CD4-positive, alpha-beta T cell (primary cell): ENCODE measurements around the gene MAJIN. TPM values are rescaled to one million over a fixed set of nuclear protein-coding genes. Genes with fewer than 3 reads are reported as not detected.

Source experiments
- ATAC-seq: fragments of 200-7000 bp; cut with Tn5 transposase; one replicate; pipeline ENCODE4 v1.10.0; 2022; ENCODE audit warnings: mild to moderate bottlenecking; ENCODE audit not compliant: poor library complexity
- CTCF ChIA-PET: fragments of 350-600 bp; sonication (Branson Sonifier 250); formaldehyde crosslinking; loops from one replicate; lab custom pipeline; 2021; ENCODE audit warnings: antibody characterized with exemption, inconsistent platforms; lab: Charles Lee
- POLR2A ChIA-PET: fragments of 350-600 bp; sonication (Branson Sonifier 250); formaldehyde crosslinking; loops from one replicate; lab custom pipeline; 2021; ENCODE audit warnings: antibody characterized with exemption, inconsistent platforms; lab: Charles Lee
- DNase-seq, 14 experiments: peaks; one replicate each; pipeline ENCODE4 v3.0.0-alpha.2; 2013 to 2020; ENCODE audit warnings: mixed read lengths in 2 of 14
- H3K27ac ChIP-seq, 2 donors: one replicate each; pipeline versions ENCODE4 v1.5.1 to v1.7.0; 2013; ENCODE audit warnings: low read length in 2 of 2, low read depth in 1 of 2, mild to moderate bottlenecking in 1 of 2
- H3K27me3 ChIP-seq, 2 experiments: 1 replicate in 1 of 2; 2 replicates in 1 of 2; pipeline versions ENCODE4 v1.6.1 to v1.7.0; 2013; ENCODE audit warnings: low read length in 2 of 2, control low read depth in 1 of 2, mild to moderate bottlenecking in 1 of 2, moderate library complexity in 1 of 2; ENCODE audit not compliant: insufficient read depth in 2 of 2, control insufficient read depth in 1 of 2
- H3K36me3 ChIP-seq: one replicate; pipeline ENCODE4 v1.6.1; 2013; ENCODE audit warnings: low read length, control low read depth; ENCODE audit not compliant: insufficient read depth
- H3K4me1 ChIP-seq: one replicate; pipeline ENCODE4 v1.6.1; 2013; ENCODE audit warnings: low read length, control low read depth; ENCODE audit not compliant: insufficient read depth
- H3K4me3 ChIP-seq: one replicate; pipeline ENCODE4 v1.5.1; 2013; ENCODE audit warnings: mild to moderate bottlenecking, low read length, moderate library complexity
- H3K9me3 ChIP-seq, 2 experiments: 1 replicate in 1 of 2; 2 replicates in 1 of 2; pipeline versions ENCODE4 v1.6.1 to v1.7.0; 2013; ENCODE audit warnings: low read length in 2 of 2, mild to moderate bottlenecking in 2 of 2, control low read depth in 1 of 2, moderate library complexity in 1 of 2; ENCODE audit not compliant: control insufficient read depth in 1 of 2, insufficient read depth in 1 of 2
- H3K27ac Mint-ChIP-seq: one replicate; pipeline ENCODE4 v1.8.0; 2020; ENCODE audit warnings: mixed read lengths
- H3K27me3 Mint-ChIP-seq: one replicate; pipeline ENCODE4 v1.8.0; 2021; ENCODE audit warnings: mixed read lengths
- H3K36me3 Mint-ChIP-seq: one replicate; pipeline ENCODE4 v1.8.0; 2021; ENCODE audit warnings: low read depth, mixed read lengths
- H3K4me1 Mint-ChIP-seq: one replicate; pipeline ENCODE4 v1.8.0; 2021; ENCODE audit warnings: low read depth, mixed read lengths
- H3K4me3 Mint-ChIP-seq: one replicate; pipeline ENCODE4 v1.8.0; 2020; ENCODE audit warnings: mild to moderate bottlenecking, mixed read lengths
- H3K9me3 Mint-ChIP-seq: one replicate; pipeline ENCODE4 v1.8.0; 2020; ENCODE audit warnings: mixed read lengths
- CTCF ChIP-seq: fragments of 200-600 bp; IDR thresholded peaks from one replicate; pipeline ENCODE4 v1.8.0; 2022; ENCODE audit warnings: antibody characterized with exemption, mild to moderate bottlenecking
- intact Hi-C, 2 experiments: fragments of 100-400 bp; cut with DNase I in 1 of 2; cut with micrococcal nuclease in 1 of 2; formaldehyde crosslinking; loops; one replicate each; pipeline versions ENCODE4 v1.15.1 to v1.9.0; 2023 to 2025; cut with DNase I, micrococcal nuclease
- total RNA-seq, 174 experiments: library from RNA in 2 of 174; stranded (reverse) in 2 of 174; gene quantifications; one replicate each; pipeline ENCODE4 v1.2.3 and lab custom pipeline; 2021 to 2026

MAJIN gene
- total RNA-seq, 2 experiments from 2014 or later = 0.50 to 0.55 TPM

- peaks cover 4% of the 10 kb centered on the region for H3K4me1 Mint-ChIP-seq
- no peaks in the 10 kb centered on the region for H3K9me3 Mint-ChIP-seq
- intact Hi-C loops = no loop called here
- Histone ChIP-seq H3K27me3 (no peaks in the 10 kb centered on the region), H3K4me3 (no peak overlapping the region), H3K9me3 (no peaks in the 10 kb centered on the region), H3K36me3 (peaks cover 45% of the 10 kb centered on the region), H3K27ac (no peak overlapping the region), H3K4me1 (peaks cover 17% of the 10 kb centered on the region)
- no peak overlapping the region for H3K27ac Mint-ChIP-seq
- H3K27me3 Mint-ChIP-seq = no peaks in the 10 kb centered on the region
- H3K4me3 Mint-ChIP-seq = no peak overlapping the region
- ATAC-seq (no peak), DNase-seq (no peak)
- POLR2A ChIA-PET = no interaction called here
- H3K36me3 Mint-ChIP-seq = peaks cover 42% of the 10 kb centered on the region
- TF ChIP-seq CTCF = no peak
- CTCF ChIA-PET = no interaction called here
Measured at GRCh38 chr11:64929625-64930024, 42.3 kb downstream of the MAJIN start.

- intact Hi-C loops = no loop called here
- ChIA-PET POLR2A (no interaction called here), CTCF (no interaction called here)
- no peak overlapping the region for H3K4me3 ChIP-seq
- no peaks in the 10 kb centered on the region for H3K9me3 ChIP-seq
- H3K4me1 Mint-ChIP-seq = peaks cover 10% of the 10 kb centered on the region
- H3K36me3 ChIP-seq = peaks cover 45% of the 10 kb centered on the region
- no peaks in the 10 kb centered on the region for H3K27me3 ChIP-seq
- no peak for ATAC-seq
- H3K27ac Mint-ChIP-seq = no peak overlapping the region
- H3K27ac ChIP-seq = no peak overlapping the region
- no peaks in the 10 kb centered on the region for H3K27me3 Mint-ChIP-seq
- TF ChIP-seq CTCF = no peak
- DNase-seq = no peak
- no peaks in the 10 kb centered on the region for H3K9me3 Mint-ChIP-seq
- peaks cover 42% of the 10 kb centered on the region for H3K36me3 Mint-ChIP-seq
- H3K4me1 ChIP-seq = peaks cover 22% of the 10 kb centered on the region
- no peak overlapping the region for H3K4me3 Mint-ChIP-seq
Measured at GRCh38 chr11:64928957-64929356, 43.0 kb downstream of the MAJIN start.

GRCh38 chr11:64926689-64927088, 45.2 kb downstream of the MAJIN start:
- Histone ChIP-seq H3K27ac (no peak overlapping the region), H3K27me3 (no peaks in the 10 kb centered on the region), H3K36me3 (peaks cover 27% of the 10 kb centered on the region), H3K4me3 (no peak overlapping the region), H3K4me1 (peaks cover 30% of the 10 kb centered on the region), H3K9me3 (no peaks in the 10 kb centered on the region)
- Mint-ChIP-seq H3K4me3 (peak overlapping the region; percentile 74), H3K27me3 (no peaks in the 10 kb centered on the region), H3K9me3 (no peaks in the 10 kb centered on the region), H3K36me3 (peaks cover 25% of the 10 kb centered on the region), H3K27ac (no peak overlapping the region), H3K4me1 (peaks cover 13% of the 10 kb centered on the region)
- POLR2A ChIA-PET = no interaction called here
- intact Hi-C loops = no loop called here
- TF ChIP-seq CTCF = no peak
- no peak for ATAC-seq
- CTCF ChIA-PET = no interaction called here
- no peak for DNase-seq
